ENCODE data around the gene PRIMPOL.

DNA sequence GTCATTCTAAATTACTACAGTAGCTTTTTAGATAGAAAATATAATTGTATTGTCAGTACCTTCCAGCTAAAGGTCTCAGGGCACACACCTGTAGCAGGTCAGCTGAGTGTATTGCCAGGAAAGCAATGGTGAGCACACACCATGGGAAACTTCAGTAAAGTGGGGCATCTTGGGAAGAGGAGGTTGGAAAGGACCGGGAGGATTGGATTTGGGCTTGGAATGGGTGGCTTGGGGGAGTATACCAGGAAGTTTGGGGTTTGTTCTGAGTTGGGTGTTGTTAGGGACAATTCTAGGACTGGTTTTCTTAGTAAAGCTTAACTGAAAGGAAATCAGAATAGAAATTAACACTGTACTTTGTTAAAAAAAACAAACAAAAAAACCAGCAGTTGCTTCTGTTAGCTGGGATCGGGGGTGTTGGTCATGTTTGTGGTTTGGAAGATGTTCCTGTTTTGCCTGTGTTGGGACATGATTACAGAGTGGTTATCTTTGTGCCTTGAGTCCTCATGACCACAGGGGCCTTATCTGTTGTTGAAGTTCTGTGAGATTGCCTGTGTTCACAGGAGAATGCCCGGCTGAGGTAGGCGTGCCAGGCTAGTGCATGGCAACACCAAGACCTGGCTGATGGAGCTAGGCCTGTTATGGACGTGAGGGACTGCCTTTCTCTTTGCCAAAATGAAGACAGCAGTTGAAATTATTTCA lies 35.1 kb downstream of the PRIMPOL start:
- TF ChIP-seq, protein P1, sequence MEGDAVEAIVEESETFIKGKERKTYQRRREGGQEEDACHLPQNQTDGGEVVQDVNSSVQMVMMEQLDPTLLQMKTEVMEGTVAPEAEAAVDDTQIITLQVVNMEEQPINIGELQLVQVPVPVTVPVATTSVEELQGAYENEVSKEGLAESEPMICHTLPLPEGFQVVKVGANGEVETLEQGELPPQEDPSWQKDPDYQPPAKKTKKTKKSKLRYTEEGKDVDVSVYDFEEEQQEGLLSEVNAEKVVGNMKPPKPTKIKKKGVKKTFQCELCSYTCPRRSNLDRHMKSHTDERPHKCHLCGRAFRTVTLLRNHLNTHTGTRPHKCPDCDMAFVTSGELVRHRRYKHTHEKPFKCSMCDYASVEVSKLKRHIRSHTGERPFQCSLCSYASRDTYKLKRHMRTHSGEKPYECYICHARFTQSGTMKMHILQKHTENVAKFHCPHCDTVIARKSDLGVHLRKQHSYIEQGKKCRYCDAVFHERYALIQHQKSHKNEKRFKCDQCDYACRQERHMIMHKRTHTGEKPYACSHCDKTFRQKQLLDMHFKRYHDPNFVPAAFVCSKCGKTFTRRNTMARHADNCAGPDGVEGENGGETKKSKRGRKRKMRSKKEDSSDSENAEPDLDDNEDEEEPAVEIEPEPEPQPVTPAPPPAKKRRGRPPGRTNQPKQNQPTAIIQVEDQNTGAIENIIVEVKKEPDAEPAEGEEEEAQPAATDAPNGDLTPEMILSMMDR (conservative IDR thresholded peaks at IDR 0.05; ENCODE audit: low read depth, low read length), result no peak
- TF ChIP-seq FOS (IDR thresholded peaks at IDR 0.05; ENCODE audit: low read depth, low read length), result no peak
- no peak for TF ChIP-seq POLR2A (IDR thresholded peaks at IDR 0.05; ENCODE audit: low read depth, low read length)
- no peak for TF ChIP-seq RCOR1 (IDR thresholded peaks at IDR 0.05; ENCODE audit: insufficient replicate concordance, low read length)
- no peak for TF ChIP-seq CEBPB (IDR thresholded peaks at IDR 0.05; ENCODE audit: low read depth, low read length)
- TF ChIP-seq, protein P2, sequence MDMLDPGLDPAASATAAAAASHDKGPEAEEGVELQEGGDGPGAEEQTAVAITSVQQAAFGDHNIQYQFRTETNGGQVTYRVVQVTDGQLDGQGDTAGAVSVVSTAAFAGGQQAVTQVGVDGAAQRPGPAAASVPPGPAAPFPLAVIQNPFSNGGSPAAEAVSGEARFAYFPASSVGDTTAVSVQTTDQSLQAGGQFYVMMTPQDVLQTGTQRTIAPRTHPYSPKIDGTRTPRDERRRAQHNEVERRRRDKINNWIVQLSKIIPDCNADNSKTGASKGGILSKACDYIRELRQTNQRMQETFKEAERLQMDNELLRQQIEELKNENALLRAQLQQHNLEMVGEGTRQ (IDR thresholded peaks at IDR 0.05; ENCODE audit: low read depth, low read length), result no peak
- TF ChIP-seq RAD21 (IDR thresholded peaks at IDR 0.05; ENCODE audit: low read length), result no peak
- no peak for TF ChIP-seq BHLHE40 (IDR thresholded peaks at IDR 0.05; ENCODE audit: low read depth, low read length)
- TF ChIP-seq MAZ (IDR thresholded peaks at IDR 0.05; ENCODE audit: borderline replicate concordance, low read depth, low read length), result no peak
- no peak for TF ChIP-seq MXI1 (IDR thresholded peaks at IDR 0.05; ENCODE audit: borderline replicate concordance, low read depth, low read length)

Measured in IMR-90 (cell line).